ENCODE data around the gene RHOJ.
"Not testable (repeated sequence)": the region's sequence is repeated elsewhere in the genome, so short reads cannot be mapped to it uniquely, and the experiment has no call there.

The RHOJ gene

DNA sequence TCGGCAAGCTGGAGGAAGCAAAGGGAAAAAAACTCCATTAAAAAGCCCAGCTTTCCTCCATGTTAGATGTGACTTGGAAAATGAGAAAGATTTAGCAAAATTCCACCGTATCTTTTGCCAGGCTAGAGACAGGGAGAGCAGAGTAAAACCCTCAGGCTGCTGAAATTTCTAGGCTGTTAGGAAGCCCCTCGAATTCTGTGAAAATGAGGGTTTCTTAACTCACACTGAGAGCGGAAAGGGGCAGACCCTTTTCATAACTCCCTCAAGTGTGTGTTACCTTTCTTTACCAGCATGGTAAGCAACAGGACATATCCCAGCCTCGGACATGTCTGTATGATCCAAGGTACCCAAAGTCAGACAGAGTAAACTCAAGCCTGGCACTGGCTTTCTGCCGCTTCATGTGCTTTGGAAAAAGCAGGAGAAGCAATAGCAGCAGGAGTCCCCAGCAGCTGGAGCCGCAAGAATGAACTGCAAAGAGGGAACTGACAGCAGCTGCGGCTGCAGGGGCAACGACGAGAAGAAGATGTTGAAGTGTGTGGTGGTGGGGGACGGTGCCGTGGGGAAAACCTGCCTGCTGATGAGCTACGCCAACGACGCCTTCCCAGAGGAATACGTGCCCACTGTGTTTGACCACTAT is at the start of gene RHOJ:
TSS of gene RHOJ (plus strand) at position 37 of the 637 bp plus-strand sequence. CDS start at position 464, 427 bp downstream.
- DNase-seq (ENCODE audit: low read depth in 2 of 2): no peak

DNA sequence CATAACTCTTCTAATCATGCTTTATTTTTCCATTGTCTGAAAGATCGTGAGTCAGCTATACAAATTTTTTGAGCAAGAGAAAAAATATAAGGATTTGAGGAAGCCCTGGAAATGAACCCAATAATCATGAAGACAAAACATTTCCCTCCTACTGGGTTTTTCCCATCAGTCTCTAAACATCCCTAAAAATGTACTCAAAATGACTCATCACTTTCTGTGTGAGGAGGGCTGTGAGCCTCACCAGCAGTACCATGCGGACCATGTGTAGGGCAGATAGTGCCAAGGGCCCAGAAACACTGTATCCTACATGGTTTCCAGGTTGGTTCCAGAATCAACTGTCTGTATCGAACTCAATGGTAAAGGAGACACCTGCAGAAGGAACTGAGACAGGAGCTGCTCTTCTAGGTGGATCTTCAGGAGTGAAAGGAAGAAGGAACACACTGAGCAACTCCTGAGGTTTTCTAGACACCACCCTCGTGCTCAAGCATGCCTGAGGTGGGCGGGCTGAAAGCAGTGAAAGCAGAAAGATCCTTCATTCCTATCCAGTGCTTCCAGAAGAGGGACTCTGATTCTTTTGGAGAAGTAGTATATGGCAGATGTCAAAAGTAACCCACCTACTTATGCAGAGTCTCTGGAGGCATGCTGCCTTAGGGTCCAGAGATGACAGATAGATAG is 48.6 kb upstream of the RHOJ start:
- DNase-seq (ENCODE audit: low read depth in 2 of 2): no peak

DNA sequence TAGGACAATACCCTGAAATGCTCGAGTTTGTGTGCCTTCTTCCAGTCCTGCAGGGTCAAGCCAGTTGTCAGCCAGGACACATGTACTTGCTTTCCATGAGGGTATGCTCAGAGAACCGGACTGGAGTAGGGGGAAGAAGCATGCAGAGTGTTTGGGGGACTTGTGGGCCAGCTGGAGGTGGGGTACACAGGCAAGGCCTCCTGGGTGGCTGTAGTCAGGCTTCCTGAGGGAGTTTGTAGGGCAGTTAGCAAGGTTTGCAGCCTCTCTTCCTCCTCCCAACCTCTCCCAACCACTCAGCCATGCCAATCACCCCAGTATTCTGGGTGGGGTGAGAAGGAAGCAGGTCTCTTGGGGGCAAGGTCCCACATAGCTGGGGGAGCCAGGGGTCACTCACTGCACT is 47.0 kb upstream of the RHOJ start:
- no peak for DNase-seq (ENCODE audit: low read depth in 2 of 2)

DNA sequence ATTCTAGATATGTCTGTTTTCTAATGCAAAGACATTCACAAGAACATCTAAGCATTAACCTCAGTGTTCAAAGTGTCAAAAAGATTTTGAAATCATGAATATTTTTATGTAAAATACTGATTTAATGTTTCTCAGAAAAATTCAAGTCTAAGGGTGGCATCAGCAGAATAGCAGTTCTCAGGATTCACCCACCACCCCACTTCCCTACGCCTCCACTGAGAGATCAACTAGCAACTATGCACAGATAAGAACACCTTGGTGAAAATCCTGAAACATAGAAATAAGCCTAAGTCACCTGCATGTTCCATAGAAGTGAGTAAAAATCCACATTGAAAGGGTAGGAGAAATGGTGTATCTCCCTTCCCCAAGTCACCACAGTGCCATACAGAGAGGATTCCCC is 40.9 kb upstream of the RHOJ start:
- DNase-seq (ENCODE audit: low read depth in 2 of 2): no peak

DNA sequence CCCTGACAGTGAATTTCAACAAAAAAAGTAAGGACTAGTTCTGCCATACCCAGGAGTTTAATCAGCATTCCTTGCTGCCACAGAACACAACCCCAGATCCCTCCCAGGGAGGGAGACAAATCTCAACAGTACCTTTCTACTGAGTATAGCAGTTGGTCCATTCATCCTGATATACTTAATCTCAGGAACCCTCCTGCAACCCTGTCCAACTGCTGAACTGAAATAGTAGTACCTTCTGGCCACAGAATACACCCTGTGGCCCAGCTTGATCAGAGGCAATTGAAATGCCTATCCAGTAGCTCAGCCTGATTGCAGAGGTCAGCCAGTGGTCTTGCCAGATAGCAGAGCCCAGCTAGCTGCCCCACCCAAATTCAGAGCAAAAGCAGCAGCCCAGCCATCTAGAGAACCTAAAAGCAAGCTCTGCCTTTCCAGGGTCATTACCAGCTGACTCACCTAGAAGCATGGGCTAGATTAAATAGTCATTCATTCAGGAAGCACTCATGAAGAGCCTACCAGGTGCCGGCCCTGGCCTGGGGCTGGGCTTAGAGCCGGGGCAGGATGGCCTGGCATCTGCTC is 40.0 kb upstream of the RHOJ start:
- no peak for DNase-seq (ENCODE audit: low read depth in 2 of 2)

DNA sequence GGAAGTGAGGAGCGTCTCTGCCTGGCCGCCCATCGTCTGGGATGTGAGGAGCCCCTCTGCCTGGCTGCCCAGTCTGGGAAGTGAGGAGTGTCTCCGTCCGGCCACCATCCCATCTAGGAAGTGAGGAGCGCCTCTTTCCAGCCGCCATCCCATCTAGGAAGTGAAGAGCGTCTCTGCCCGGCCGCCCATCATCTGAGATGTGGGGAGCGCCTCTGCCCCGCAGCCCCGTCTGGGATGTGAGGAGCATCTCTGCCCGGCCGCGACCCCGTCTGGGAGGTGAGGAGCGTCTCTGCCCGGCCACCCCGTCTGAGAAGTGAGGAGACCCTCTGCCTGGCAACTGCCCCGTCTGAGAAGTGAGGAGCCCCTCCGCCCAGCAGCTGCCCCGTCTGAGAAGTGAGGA is 39.0 kb upstream of the RHOJ start:
- DNase-seq (ENCODE audit: low read depth in 2 of 2): not testable (repeated sequence)

DNA sequence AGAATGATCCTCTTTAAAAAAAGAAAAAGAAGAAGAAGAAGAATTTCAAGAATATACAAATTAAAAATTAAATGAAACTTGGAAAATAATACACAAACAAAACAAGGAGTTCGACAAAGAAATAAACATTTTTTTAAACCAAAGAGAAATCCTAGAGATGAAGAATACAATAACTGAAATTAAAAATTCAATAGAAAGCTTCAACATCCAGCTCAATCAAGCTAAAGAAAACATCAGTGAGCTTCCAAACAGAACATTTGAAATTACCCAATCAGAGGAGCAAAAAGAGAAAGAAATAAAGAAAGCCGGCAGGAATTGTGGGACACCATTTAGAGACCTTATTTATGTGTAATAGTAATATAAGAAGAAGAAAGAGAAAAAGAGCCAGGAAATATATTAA is 37.2 kb upstream of the RHOJ start:
- no peak for DNase-seq (ENCODE audit: low read depth in 2 of 2)

DNA sequence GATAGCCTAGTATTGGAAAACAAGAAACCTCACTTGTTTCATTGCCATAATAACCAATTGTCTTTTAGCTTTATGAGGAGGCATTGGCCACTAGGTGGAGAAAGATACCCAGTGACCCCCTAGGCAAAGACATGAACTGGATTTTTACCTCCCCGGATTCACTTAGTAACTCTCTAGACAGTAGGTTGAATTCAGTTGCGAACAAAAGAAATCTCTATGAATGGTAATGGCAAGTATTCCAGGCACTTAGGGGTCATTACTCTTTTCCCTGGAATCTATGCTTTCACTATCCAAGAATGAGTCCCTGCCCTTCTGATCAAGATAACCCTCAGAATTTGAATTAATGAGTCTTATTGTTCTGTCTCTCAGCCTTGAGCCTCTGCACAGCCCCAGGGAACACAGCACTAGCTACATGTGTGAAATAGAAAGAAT is 29.5 kb upstream of the RHOJ start:
- DNase-seq (ENCODE audit: low read depth in 2 of 2): no peak

DNA sequence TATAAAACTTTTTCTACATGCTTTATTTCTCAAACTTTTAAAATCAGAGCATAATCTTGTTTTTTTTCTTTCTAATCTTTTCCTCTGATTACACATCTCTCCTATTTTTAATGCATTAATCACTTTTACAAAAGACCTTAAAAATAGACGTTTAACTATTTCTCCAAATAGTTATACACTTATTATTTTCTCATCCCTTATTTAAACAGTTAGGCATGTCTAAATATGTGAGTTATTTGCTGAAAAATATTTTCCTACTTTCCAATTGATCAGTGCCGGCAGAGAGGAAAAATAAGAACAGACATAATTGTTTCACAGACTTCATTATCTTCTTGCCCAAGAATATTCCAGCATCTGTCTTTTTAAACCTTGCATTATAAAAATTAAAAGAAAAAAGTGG is 28.7 kb upstream of the RHOJ start:
- no peak for DNase-seq (ENCODE audit: low read depth in 2 of 2)

DNA sequence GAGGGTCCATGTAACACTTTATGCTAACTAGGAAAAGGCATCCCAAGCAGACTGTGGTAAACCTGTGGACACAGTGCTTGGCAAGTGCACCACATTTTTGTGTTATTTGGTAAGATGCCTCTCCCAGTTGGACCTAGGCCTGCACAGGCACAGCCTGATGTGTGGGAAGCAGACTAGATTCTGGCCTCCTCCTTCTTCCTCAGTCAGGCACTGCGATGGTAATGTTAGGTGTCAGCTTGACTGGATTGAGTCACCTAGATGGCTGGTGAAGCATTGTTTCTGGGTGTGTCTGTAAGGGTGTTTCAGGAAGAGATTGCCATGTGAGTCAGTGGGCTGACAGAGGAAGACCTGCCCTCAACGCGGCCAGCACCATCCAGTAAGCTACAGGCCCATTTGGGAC is 25.3 kb upstream of the RHOJ start:
- DNase-seq (ENCODE audit: low read depth in 2 of 2): no peak

DNA sequence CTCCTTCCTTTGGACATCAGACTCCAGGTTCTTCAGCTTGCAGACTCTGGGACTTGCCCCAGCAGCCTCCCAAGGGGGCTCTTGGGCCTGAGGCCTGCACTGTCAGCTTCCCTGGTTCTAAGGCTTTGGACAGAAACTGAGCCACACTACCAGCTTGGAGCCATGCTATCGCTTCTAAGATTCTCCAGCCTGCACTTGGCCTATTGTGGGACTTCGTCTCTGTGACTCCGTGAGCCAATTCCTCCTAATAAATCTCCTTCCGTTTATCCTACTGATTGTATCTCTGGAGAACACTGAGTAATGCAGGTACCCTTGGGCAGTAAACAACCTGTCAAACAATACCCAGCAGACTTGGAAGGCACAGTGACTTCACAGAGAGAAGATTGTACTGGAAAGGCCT is 24.9 kb upstream of the RHOJ start:
- DNase-seq (ENCODE audit: low read depth in 2 of 2): no peak

DNA sequence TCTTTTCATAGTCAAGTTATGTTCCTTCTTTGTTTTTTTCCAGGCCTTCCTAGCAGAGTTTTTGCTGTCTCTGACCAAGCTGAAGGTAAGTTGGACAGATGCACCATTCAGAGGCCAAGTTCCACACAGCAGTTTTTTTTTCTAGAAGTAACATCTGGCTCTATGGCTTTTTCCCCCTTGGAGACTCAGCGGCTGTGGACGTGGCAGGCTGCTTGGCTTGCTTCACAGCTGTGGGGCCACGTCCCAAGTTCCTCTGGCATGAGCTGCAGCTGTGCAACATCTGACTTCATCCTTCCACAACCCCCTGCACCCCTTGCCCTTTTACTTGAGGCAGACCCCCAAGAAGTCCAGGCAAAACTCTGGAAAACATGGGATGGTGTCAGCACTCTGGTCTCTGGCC is 24.2 kb upstream of the RHOJ start:
- DNase-seq (ENCODE audit: low read depth in 2 of 2): no peak

DNA sequence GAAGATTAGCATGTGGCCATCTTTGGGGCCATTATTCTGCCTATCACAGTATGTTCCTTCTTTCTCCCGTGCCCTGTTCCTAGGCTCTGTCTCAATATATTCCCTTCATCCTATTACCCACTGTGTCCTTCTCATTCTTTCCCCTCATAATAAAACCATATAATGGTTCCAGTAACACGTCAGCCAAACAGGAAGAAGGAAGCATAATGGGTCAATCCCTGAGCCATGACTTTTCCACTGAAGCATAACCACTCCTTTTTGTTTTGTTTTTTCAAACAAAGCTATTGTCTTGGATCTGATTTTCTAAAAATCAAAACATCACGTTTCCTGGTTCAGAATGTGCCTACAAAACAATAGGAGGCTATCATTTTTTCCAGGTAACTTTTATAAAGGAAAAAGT is 21.3 kb upstream of the RHOJ start:
- DNase-seq (ENCODE audit: low read depth in 2 of 2): no peak

DNA sequence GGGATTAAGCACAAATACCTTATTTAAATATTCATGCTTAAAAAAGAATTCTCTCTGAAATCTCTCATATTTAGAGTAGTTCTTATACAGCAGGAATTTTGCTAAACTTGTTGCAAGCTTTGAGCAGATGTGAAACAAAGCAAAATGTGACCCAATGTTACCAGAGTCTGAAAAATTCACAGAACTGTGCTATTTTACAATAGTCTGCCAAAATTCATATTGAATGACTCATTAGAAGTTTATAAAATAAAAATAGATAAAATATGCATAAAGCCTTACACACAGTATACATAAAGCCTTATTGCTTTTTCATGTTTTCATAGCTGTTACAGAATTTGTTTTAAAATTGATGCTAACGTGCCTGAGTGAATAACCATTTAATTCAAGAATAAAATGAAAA is 17.8 kb upstream of the RHOJ start:
- no peak for DNase-seq (ENCODE audit: low read depth in 2 of 2)

DNA sequence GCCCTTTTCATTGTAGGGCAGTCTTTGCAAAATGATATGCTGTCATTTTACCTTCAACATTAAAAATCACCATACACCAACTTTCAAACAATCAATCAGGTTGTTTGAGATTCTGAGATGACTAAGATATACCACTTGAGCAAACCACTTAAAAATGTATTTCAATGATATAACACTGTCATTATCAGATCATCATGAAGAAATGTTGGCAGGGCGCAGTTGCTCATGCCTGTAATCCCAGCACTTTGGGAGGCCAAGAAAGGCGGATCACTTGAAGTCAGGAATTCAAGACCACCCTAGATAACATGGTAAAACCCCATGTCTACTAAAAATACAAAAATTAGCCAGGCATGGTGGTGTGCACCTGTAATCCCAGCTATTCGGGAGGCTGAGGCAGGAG is 13.0 kb upstream of the RHOJ start:
- no peak for DNase-seq (ENCODE audit: low read depth in 2 of 2)

DNA sequence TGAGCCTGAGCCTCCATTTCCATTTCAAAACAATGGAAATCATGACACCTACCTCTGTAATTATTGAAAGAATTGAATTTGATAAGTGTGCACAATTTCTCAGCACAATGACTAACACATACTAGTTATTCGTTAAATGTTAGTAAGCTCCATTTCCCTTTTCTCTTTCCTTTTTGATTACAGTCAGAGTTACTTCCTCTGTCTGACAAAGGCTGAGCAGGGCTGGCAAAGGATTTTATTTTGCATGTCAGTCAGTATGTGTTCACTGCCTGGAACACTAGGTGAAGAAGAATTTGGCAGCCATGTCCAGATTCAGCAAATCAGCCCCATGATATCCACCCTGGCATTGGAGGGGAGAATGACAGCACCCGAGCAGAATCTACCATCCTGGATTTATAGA is 12.2 kb upstream of the RHOJ start:
- no peak for DNase-seq (ENCODE audit: low read depth in 2 of 2)

DNA sequence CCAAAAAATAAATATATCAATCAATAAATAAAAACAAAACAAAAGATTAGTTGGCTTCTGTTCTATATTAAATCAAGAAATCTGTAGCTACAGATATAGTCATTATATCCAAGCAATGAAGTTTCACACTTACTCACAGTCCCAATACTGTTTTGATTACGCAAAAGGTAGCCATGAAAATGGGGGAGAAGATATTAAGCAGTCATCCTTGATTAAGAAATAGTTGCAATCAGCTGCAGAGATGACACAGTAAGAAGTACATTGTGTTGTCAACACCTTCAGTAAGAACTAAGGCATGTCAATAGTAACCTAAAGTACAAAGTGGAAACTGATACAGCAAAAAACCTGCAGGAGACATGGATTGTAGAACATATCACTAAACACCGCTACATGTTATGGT is 11.0 kb upstream of the RHOJ start:
- no peak for DNase-seq (ENCODE audit: low read depth in 2 of 2)

DNA sequence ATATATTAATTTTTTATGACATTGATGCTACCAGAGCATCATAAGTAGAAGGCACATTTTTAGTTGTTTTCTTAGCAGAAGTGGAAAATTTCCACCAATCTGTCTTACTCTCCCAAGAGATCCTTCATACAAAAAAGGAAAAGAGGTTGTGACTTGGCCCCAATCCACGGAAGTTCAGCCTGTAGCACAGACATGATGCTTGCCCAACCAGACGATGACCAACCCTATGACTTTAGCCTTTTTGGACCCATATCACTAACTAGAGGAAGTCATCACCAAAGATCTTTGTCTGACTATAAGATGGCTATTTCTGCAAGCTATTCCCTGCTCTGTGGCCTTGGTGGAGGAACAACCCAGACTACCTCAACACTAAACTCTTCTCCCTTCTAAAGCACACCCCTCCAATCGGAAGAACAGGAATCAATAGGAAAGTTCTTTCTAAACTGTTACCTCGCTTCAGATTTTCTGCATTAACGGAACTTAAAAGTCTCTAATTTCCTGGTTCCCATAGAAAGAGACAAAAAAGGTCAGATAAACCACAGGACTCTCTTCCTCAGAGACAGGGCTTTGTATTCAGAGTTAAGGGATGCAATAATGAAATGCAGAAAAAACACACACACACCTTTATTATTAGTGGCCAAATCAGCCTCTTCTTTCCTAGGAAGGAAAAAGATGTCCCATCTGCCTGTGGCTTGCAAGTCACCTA is 4.1 kb upstream of the RHOJ start:
- no peak for DNase-seq (ENCODE audit: low read depth in 2 of 2)

DNA sequence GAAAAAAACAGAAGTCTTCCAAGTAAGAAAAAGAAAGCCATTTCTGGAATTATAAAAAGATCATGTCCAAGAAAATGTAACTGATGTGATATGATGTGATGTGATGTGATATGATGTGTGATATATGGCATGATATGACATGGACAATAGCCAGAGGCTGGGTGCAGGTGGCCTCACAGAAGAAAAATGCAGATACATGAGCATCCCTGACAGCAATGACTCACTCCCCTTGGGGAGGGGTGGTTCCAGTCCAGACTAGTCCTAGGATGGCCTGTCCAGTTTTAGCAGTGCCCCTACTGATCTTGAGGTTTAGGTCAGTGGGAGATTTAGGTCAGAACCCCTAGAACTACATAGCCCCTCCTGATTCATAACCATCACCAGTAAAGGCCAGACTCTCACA is 3.5 kb upstream of the RHOJ start:
- no peak for DNase-seq (ENCODE audit: low read depth in 2 of 2)

DNA sequence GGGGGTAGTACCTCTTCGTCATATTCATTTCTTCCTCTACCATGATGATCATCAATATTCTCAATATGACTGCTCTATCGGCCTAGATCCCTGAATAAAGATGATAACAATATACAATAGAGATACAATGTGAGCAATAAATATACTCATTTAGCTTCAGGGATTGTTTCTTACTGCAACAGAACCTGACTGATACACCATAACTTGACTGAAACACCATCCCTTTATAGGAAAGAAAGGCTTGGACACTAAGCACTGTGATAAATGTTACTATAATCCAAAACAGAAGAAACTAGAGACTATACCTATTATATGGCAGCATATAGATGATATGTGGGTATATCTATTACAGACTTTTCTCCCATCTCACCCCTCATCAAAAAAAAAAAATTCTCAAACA is 1.2 kb upstream of the RHOJ start:
- DNase-seq (ENCODE audit: low read depth in 2 of 2): no peak

DNA sequence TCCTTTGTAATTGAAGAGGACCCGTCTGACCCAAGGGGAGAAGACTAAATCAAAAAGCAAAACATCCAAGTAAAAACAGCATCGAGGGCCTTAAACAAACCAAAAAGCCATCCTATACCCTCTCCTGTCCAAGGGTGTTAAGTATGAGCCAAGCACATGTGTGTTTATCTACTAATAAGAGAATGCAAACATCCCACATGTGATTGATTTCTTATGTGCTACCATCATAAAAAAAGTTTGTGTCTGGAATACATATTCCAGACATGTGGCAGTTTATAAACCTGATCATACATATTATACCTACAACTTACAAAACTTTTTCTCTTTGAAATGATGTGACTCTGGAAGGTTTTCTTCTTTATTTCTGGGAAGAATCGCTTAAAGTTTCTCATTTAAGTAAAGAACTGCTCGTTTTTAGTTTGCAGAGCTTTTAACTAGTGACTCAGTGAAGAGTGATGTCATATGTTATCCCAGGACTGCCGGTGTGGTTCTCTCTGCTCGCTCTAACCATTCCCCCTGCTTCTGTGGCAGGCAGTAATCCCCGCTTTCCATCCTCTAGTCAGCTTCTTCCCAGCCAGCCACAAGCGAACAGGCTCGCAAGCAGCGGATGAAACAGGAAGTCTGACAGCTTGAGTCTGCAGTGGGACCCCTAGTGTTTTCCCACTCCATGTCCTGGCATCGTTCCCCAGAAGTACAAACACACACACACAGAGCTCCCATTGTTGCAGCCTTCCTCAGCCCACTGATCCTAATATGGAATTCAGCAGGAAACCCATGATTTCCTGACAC is 431 bp upstream of the RHOJ start:
- no peak for DNase-seq (ENCODE audit: low read depth in 2 of 2)

DNA sequence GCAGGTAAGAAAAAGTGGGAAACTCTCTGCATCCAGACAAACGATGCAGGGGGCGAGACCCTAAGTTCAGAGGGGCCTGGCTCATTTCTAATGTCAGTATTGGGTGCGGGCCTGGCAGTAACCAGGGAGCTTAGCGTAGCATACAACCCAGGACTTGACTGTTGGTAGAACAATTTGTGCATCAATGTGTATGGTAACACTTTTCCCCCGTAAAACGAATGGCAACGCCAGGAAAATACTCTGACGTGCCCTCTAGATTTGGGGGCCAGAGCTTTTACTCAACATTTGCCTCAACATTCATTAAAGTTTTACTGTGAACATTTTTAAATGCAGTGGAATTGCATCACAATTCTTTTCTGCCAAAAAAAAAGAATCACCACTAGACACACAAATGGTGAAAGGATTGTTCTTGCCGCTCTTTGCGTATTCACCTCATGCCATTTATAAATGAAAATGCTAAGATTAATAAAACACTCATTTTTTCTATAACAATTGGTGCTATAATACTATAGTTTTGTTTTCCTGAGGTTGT is 867 bp downstream of the RHOJ start:
- DNase-seq (ENCODE audit: low read depth in 2 of 2): no peak
